ENCODE data around the gene CSNK1A1. TPM values are rescaled to one million over a fixed set of nuclear protein-coding genes. Genes with fewer than 3 reads are reported as not detected.

CSNK1A1 gene
- total and polyA plus RNA-seq, 2 of the 4 experiments (the other 2 are of a cell fraction) = 140 to 419 TPM

- peak overlapping the region; percentile 39; the same call in 1 of the 2 replicates for H2BK20ac ChIP-seq (ENCODE audit: low read depth, low read length)
- DNase-seq = peak; percentile 22
- peak overlapping the region; percentile 54 for H2BK120ac ChIP-seq (ENCODE audit: low read depth, low read length)
- POLR2A ChIA-PET (ENCODE audit: unreplicated experiment) = no interaction called here
- no peaks in the 10 kb centered on the region for H4K20me1 ChIP-seq (ENCODE audit: insufficient read depth, low read length)
- H3K56ac ChIP-seq (ENCODE audit: extremely low read depth, insufficient read depth, low read length) = no peak overlapping the region
- H3K18ac ChIP-seq (ENCODE audit: low read depth, low read length) = peak overlapping the region; percentile 29
- peaks cover 14% of the 10 kb centered on the region for H3K4me1 ChIP-seq (ENCODE audit: control insufficient read depth, insufficient read depth, low read length)
- H3K36me3 ChIP-seq (ENCODE audit: control insufficient read depth, insufficient read depth, low read length) = no peaks in the 10 kb centered on the region
- intact Hi-C loops (cut with micrococcal nuclease) (loop anchor here (5.0 to 10.0 kb wide), 5 partner anchors 72 to 825 kb away; partner anchors contain the start of genes ABLIM3 and AFAP1L1), in situ Hi-C loops (cut with MboI; ENCODE audit: low sequenced_read_pairs) (loop anchor here (5.0 to 25.0 kb wide), 3 partner anchors 122 to 397 kb away; no protein-coding TSS in a partner anchor), dilution Hi-C loops (cut with HindIII; ENCODE audit: low sequenced_read_pairs, unreplicated experiment) (no loop called here)
- peaks cover 3% of the 10 kb centered on the region; the same call in 1 of the 2 replicates for H3K9me1 ChIP-seq (ENCODE audit: insufficient read depth, low read length)
- H2AFZ ChIP-seq (replicated peaks; ENCODE audit: low read length, poor library complexity) = no peak overlapping the region
- H2AK5ac ChIP-seq (ENCODE audit: low read depth, low read length) = no peak overlapping the region
- no peak overlapping the region for H2AK9ac ChIP-seq (replicated peaks; ENCODE audit: low read depth, low read length, poor library complexity)
- H4K8ac ChIP-seq (ENCODE audit: low read depth in 2 of 2, low read length in 2 of 2) = no peak overlapping the region
- H3K23ac ChIP-seq (ENCODE audit: low read depth, low read length) = peak overlapping the region; percentile 12; the same call in 1 of the 2 replicates
- peak overlapping the region; percentile 62; the same call in 1 of the 2 replicates for H3K27ac ChIP-seq (ENCODE audit: insufficient read depth, low read length)
- no peak overlapping the region for H3K4me3 ChIP-seq (ENCODE audit: insufficient read depth, low read depth, low read length)
- ATAC-seq (ENCODE audit: low read depth) = no peak
- no peak for TF ChIP-seq USF2 (IDR thresholded peaks at IDR 0.05; ENCODE audit: low read depth, low read length)
- peak; percentile 59; the same call in 1 of the 2 replicates for TF ChIP-seq CEBPB (IDR thresholded peaks at IDR 0.05; ENCODE audit: low read depth, low read length)
- CTCF ChIA-PET = interaction anchor here (0.9 kb wide), 1 partner anchor 60 kb away, joined by 3 read pairs; no protein-coding TSS in a partner anchor
- H3K79me1 ChIP-seq (ENCODE audit: low read depth in 1 of 2, low read length in 2 of 2) = peaks cover 6 to 7% of the 10 kb centered on the region in 2 experiments; a peak in 2 of 4 replicates
- H2BK5ac ChIP-seq (ENCODE audit: low read depth, low read length, poor library complexity, severe bottlenecking) = peak overlapping the region; percentile 64
- H3K4ac ChIP-seq (ENCODE audit: low read depth, low read length) = peak overlapping the region; percentile 28; the same call in 1 of the 2 replicates
- 17% methylated on average over 1 of the region's 2 CpGs; no CpG with 5 or more reads in 1 of the 2 experiments for WGBS, 2 experiments (ENCODE audit: extremely low coverage in 2 of 2, insufficient read length in 1 of 2)
- no peak overlapping the region for H3K9ac ChIP-seq (ENCODE audit: low read depth, low read length)
- 0 out of 3 replicates have a peak overlapping the region, but pooled peaks have one; percentile 11 for H2BK15ac ChIP-seq (ENCODE audit: low read depth, low read length)
- no peaks in the 10 kb centered on the region for H3K27me3 ChIP-seq (ENCODE audit: control insufficient read depth, insufficient read depth, low read length)
- no peaks in the 10 kb centered on the region for H3K9me3 ChIP-seq (ENCODE audit: control insufficient read depth, insufficient read depth, low read length)
- peak overlapping the region; percentile 18; the same call in 1 of the 2 replicates for H3K14ac ChIP-seq (replicated peaks; ENCODE audit: low read depth, low read length)
- no TSS peak for BruUV-seq (replicated peaks)
- H3K4me2 ChIP-seq (ENCODE audit: low read depth, low read length) = no peak overlapping the region
- peak overlapping the region; percentile 34; the same call in 1 of the 2 replicates for H4K5ac ChIP-seq (ENCODE audit: low read depth, low read length)
- peak overlapping the region; percentile 40; the same call in 1 of the 2 replicates for H4K91ac ChIP-seq (ENCODE audit: insufficient read depth, low read depth, low read length)
These were observed 8.5 kb upstream of the CSNK1A1 start for GRCh38 chr5:149559706-149560105.
